MCF 10A (cell line): Measurements from ENCODE around the gene LAMC1. TPM values are rescaled to one million over a fixed set of nuclear protein-coding genes. Genes with fewer than 3 reads are reported as not detected.
A peak's percentile ranks its signal among the peaks of the same experiment; 100 is the strongest.

ENCODE experiments used
- BruUV-seq: library from RNA; stranded (reverse); fragments of 400-500 nt; replicated peaks from 2 replicates; lab custom pipeline; 2021; lab: Mats Ljungman, UMichigan
- CTCF ChIA-PET: fragments of 300-600 bp; sonication (Branson Sonifier 250); formaldehyde crosslinking; extraction: SDS; loops from one replicate; lab custom pipeline; 2021; ENCODE audit warnings: antibody characterized with exemption, inconsistent platforms; lab: Yijun Ruan, JAX
- POLR2A ChIA-PET: fragments of 300-600, 350-650 bp; sonication (Branson Sonifier 250); formaldehyde crosslinking; extraction: SDS; loops from one replicate; lab custom pipeline; 2020; ENCODE audit warnings: antibody characterized with exemption, inconsistent platforms; lab: Yijun Ruan, JAX
- DNase-seq: peaks from one replicate; pipeline ENCODE4 v3.0.0-alpha.2; 2018; ENCODE audit not compliant: unreplicated experiment
- H3K27ac Mint-ChIP-seq: one replicate; pipeline ENCODE4 v1.8.0; 2022; ENCODE audit warnings: mild to moderate bottlenecking, low read depth, mixed read lengths; ENCODE audit not compliant: unreplicated experiment
- H3K27me3 Mint-ChIP-seq: one replicate; pipeline ENCODE4 v1.8.0; 2022; ENCODE audit warnings: mixed read lengths; ENCODE audit not compliant: insufficient read depth, unreplicated experiment
- H3K36me3 Mint-ChIP-seq: one replicate; pipeline ENCODE4 v1.8.0; 2022; ENCODE audit warnings: mild to moderate bottlenecking, moderate library complexity, mixed read lengths; ENCODE audit not compliant: insufficient read depth, unreplicated experiment
- H3K4me1 Mint-ChIP-seq: one replicate; pipeline ENCODE4 v1.8.0; 2022; ENCODE audit warnings: mixed read lengths; ENCODE audit not compliant: insufficient read depth, unreplicated experiment
- H3K4me3 Mint-ChIP-seq: one replicate; pipeline ENCODE4 v1.8.0; 2022; ENCODE audit warnings: mild to moderate bottlenecking, moderate library complexity, mixed read lengths; ENCODE audit not compliant: unreplicated experiment
- H3K9me3 Mint-ChIP-seq: one replicate; pipeline ENCODE4 v1.8.0; 2022; ENCODE audit warnings: mixed read lengths; ENCODE audit not compliant: unreplicated experiment
- intact Hi-C: fragments of 100-400 bp; cut with micrococcal nuclease; formaldehyde crosslinking; loops from 2 replicates; pipeline ENCODE4 v1.14.1; 2022
- total RNA-seq: library from RNA; stranded (reverse); gene quantifications from 2 replicates; pipeline ENCODE4 v1.2.3, GENCODE V29; 2022
- TF ChIP-seq, protein P1 (sequence below): fragments of 200-600 bp; IDR thresholded peaks from one replicate; pipeline ENCODE4 v1.8.0; 2022; ENCODE audit warnings: antibody characterized with exemption, mild to moderate bottlenecking; ENCODE audit not compliant: unreplicated experiment

Gene LAMC1
- total RNA-seq, 1 experiment from 2014 or later, result 179 TPM

DNA sequence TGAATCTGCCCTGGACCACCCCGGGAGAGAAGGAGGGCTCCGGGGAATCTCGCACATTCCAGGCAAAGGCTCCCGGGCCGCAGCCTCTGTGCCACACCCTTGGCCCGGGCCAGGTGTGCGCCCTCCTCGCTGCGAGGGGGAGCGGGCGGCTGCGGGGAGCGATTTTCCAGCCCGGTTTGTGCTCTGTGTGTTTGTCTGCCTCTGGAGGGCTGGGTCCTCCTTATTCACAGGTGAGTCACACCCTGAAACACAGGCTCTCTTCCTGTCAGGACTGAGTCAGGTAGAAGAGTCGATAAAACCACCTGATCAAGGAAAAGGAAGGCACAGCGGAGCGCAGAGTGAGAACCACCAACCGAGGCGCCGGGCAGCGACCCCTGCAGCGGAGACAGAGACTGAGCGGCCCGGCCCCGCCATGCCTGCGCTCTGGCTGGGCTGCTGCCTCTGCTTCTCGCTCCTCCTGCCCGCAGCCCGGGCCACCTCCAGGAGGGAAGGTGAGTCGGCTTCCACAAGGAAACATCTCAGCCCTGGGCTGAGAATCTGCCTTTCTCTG, 162.8 kb downstream of the LAMC1 start, which contains the start of gene LAMC2:
TSS of gene LAMC2 (plus strand) at position 324 of the 550 bp plus-strand sequence. CDS start at position 413, 89 bp downstream.
- peak within 1 kb of the TSS; percentile 98 for H3K27ac Mint-ChIP-seq
- H3K36me3 Mint-ChIP-seq, result no peaks in the 10 kb centered on the region
- intact Hi-C loops, result loop anchor here (1.0 to 2.0 kb wide), 8 partner anchors 22 to 224 kb away; no protein-coding TSS in a partner anchor
- ChIA-PET CTCF (interaction anchor here (0.6 to 2.5 kb wide), 43 partner anchors 8 to 249 kb away, joined by 3 to 11 read pairs (median 4); no protein-coding TSS in a partner anchor), POLR2A (interaction anchor here (0.6 to 10.6 kb wide), 31 partner anchors 8 to 352 kb away, joined by 3 to 151 read pairs (median 5); no protein-coding TSS in a partner anchor)
- no TSS peak for BruUV-seq
- TF ChIP-seq, protein P1, sequence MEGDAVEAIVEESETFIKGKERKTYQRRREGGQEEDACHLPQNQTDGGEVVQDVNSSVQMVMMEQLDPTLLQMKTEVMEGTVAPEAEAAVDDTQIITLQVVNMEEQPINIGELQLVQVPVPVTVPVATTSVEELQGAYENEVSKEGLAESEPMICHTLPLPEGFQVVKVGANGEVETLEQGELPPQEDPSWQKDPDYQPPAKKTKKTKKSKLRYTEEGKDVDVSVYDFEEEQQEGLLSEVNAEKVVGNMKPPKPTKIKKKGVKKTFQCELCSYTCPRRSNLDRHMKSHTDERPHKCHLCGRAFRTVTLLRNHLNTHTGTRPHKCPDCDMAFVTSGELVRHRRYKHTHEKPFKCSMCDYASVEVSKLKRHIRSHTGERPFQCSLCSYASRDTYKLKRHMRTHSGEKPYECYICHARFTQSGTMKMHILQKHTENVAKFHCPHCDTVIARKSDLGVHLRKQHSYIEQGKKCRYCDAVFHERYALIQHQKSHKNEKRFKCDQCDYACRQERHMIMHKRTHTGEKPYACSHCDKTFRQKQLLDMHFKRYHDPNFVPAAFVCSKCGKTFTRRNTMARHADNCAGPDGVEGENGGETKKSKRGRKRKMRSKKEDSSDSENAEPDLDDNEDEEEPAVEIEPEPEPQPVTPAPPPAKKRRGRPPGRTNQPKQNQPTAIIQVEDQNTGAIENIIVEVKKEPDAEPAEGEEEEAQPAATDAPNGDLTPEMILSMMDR, result peak; percentile 70
- peaks cover 36% of the 10 kb centered on the region for H3K4me1 Mint-ChIP-seq
- H3K9me3 Mint-ChIP-seq, result no peaks in the 10 kb centered on the region
- no peaks in the 10 kb centered on the region for H3K27me3 Mint-ChIP-seq
- peak; percentile 98 for DNase-seq
- peak within 1 kb of the TSS; percentile 92 for H3K4me3 Mint-ChIP-seq

DNA sequence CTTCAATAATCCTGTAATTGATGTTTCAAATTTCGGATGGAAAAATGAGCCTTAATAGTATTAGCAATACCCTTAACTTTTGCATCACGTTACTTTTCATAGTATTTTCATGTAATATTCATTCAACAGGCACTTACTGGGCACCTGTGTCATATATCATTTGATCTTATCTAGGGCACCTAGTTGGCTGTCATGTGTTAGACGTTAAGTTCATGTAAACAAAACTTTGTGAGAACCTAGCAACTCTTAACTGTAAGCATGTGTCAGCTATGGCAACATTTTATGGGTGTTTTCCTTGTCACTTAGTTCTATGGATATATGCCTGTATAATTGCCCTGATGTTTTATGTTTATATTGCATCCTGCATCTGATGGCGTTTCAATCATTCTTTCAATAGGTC, 163.6 kb downstream of the LAMC1 start:
- Mint-ChIP-seq H3K27ac (peak overlapping the region; percentile 98), H3K4me1 (peaks cover 42% of the 10 kb centered on the region), H3K4me3 (peak overlapping the region; percentile 92), H3K36me3 (peaks cover 5% of the 10 kb centered on the region), H3K9me3 (no peaks in the 10 kb centered on the region), H3K27me3 (no peaks in the 10 kb centered on the region)
- intact Hi-C loops, result loop anchor here (1.0 to 2.0 kb wide), 8 partner anchors 22 to 225 kb away; no protein-coding TSS in a partner anchor
- TSS peak; percentile 56 for BruUV-seq
- ChIA-PET POLR2A (interaction anchor here (0.7 to 10.6 kb wide), 31 partner anchors 9 to 351 kb away, joined by 3 to 151 read pairs (median 4); no protein-coding TSS in a partner anchor), CTCF (interaction anchor here (0.6 to 2.5 kb wide), 32 partner anchors 9 to 250 kb away, joined by 3 to 11 read pairs (median 4); no protein-coding TSS in a partner anchor)
- TF ChIP-seq, protein P1, result no peak
- DNase-seq, result no peak

DNA sequence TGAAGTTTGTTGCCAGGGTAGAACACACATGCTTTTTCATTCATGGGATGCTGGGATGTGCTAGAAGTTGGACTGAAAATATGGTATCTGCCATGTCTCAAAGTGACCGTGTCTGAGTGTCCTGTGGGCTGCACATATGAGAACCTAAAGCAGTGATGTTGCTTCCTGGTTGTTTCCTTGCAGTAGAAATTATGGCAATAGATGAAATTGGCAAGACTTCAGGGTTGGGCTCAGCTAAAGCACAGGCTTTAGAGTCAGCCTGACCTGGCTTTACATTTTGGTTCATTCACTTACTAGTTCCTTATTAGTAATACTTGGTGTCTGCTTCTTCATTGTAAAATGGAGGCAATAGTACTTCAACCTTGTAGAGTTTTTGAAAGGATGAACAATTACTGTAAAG, 165.0 kb downstream of the LAMC1 start:
- BruUV-seq, result no TSS peak
- intact Hi-C loops, result no loop called here
- POLR2A ChIA-PET, result interaction anchor here (0.6 to 10.6 kb wide), 15 partner anchors 8 to 329 kb away, joined by 3 to 151 read pairs (median 4); no protein-coding TSS in a partner anchor
- peaks cover 44% of the 10 kb centered on the region for H3K4me1 Mint-ChIP-seq
- no peak for DNase-seq
- no peaks in the 10 kb centered on the region for H3K27me3 Mint-ChIP-seq
- H3K36me3 Mint-ChIP-seq, result peaks cover 15% of the 10 kb centered on the region
- H3K4me3 Mint-ChIP-seq, result peak overlapping the region; percentile 92
- TF ChIP-seq, protein P1, result no peak
- no peaks in the 10 kb centered on the region for H3K9me3 Mint-ChIP-seq
- H3K27ac Mint-ChIP-seq, result peak overlapping the region; percentile 98
- CTCF ChIA-PET, result interaction anchor here (1.0 to 2.1 kb wide), 5 partner anchors 10 to 121 kb away, joined by 3 to 6 read pairs (median 5); no protein-coding TSS in a partner anchor

DNA sequence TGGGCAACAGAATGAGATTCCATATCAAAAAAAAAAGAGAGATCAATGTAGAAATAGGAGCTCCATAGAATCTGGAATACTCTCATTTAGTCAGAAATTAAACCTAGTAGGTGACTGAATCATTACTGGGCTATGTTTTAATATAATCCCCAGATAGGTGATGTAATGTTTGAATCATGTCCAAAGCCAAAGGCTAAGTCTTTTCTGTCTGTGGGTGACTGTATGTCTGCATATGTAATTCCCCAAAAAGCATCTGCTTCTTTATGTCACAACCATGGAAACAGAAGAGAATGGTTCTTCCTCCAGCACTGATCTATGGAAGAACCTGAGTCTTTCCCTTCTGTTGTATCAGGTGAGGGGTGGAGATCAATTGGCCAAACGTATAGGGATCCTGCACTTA, 168.6 kb downstream of the LAMC1 start:
- H3K4me1 Mint-ChIP-seq, result peaks cover 59% of the 10 kb centered on the region
- intact Hi-C loops, result no loop called here
- peaks cover 34% of the 10 kb centered on the region for H3K36me3 Mint-ChIP-seq
- H3K27ac Mint-ChIP-seq, result peak overlapping the region; percentile 79
- no peaks in the 10 kb centered on the region for H3K27me3 Mint-ChIP-seq
- BruUV-seq, result no TSS peak
- H3K9me3 Mint-ChIP-seq, result no peaks in the 10 kb centered on the region
- POLR2A ChIA-PET, result interaction anchor here (0.5 to 10.6 kb wide), 11 partner anchors 12 to 1958 kb away, joined by 3 to 151 read pairs (median 5); no protein-coding TSS in a partner anchor
- H3K4me3 Mint-ChIP-seq, result no peak overlapping the region
- DNase-seq, result peak; percentile 80
- TF ChIP-seq, protein P1, result no peak
- CTCF ChIA-PET, result interaction anchor here (0.6 to 1.3 kb wide), 5 partner anchors 14 to 407 kb away, joined by 3 to 5 read pairs (median 3); no protein-coding TSS in a partner anchor
